A549 (cell line): ENCODE measurements around the gene BAHD1. TPM values are rescaled to one million over a fixed set of nuclear protein-coding genes. Genes with fewer than 3 reads are reported as not detected.

ENCODE experiments used
- ATAC-seq, 2 experiments: fragments of 200-7000 bp in 1 of 2; fragments of >200 bp in 1 of 2; cut with Nextera tagmentation in 1 of 2; cut with Tn5 transposase in 1 of 2; 3 replicates each; pipeline versions ENCODE4 v1.8.0 to v1.9.1; 2018 to 2020; ENCODE audit warnings: mild to moderate bottlenecking in 1 of 2, moderate library complexity in 1 of 2
- CTCF ChIA-PET: fragments of 300-600 bp; sonication (Branson Sonifier 250); formaldehyde crosslinking; extraction: SDS; loops from one replicate; lab custom pipeline; 2021; ENCODE audit warnings: antibody characterized with exemption, inconsistent platforms; lab: Yijun Ruan, JAX
- POLR2A ChIA-PET: fragments of 350-600 bp; formaldehyde crosslinking; extraction: SDS; loops from one replicate; lab custom pipeline; 2021; ENCODE audit warnings: antibody characterized with exemption, inconsistent platforms; lab: Yijun Ruan, JAX
- DNase-seq, 2 experiments: peaks; one replicate each; pipeline versions ENCODE4 v3.0.0 to v3.0.0-alpha.2; 2011 to 2016; ENCODE audit warnings: low read depth in 1 of 2, low spot score in 1 of 2
- FAIRE-seq: peaks from 2 replicates; lab custom pipeline; 2011; peaks lifted over from hg19 to GRCh38; lab: Jason Lieb, UNC
- H3K27ac ChIP-seq, 2 experiments: fragments of >200 bp; sonication (Bioruptor Twin); formaldehyde crosslinking; 3 replicates each; pipeline ENCODE4 v1.5.1; 2016 to 2017
- H3K4me1 ChIP-seq: fragments of >200 bp; sonication (Bioruptor Twin); formaldehyde crosslinking; 3 replicates; pipeline ENCODE4 v1.6.1; 2016
- H3K4me2 ChIP-seq: fragments of >200 bp; sonication (Bioruptor Twin); formaldehyde crosslinking; 3 replicates; pipeline ENCODE4 v1.6.1; 2016
- H3K4me3 ChIP-seq: fragments of >200 bp; sonication (Bioruptor Twin); formaldehyde crosslinking; 3 replicates; pipeline ENCODE4 v1.5.1; 2016
- H3K9me3 ChIP-seq: fragments of >200 bp; sonication (Bioruptor Twin); formaldehyde crosslinking; 3 replicates; pipeline ENCODE4 v1.6.1; 2016
- ATOH8 ChIP-seq: fragments of 250-450 bp; sonication (Bioruptor Pico); IDR thresholded peaks from 2 replicates; pipeline ENCODE4 v1.5.0; 2020; ENCODE audit warnings: low read depth, mild to moderate bottlenecking, moderate library complexity
- CBX8 ChIP-seq: fragments of 200-600 bp; sonication (generic); IDR thresholded peaks from 2 replicates; pipeline ENCODE4 v1.6.1; 2016
- CEBPB ChIP-seq, 2 experiments: fragments of >200 bp in 1 of 2; sonication (Bioruptor Twin) in 1 of 2; formaldehyde crosslinking in 1 of 2; IDR thresholded peaks; 2 replicates each; pipeline ENCODE4 v1.6.1; 2012 to 2016
- CHD2 ChIP-seq: fragments of 150-350 bp; IDR thresholded peaks from 2 replicates; pipeline ENCODE4 v1.6.1; 2014; ENCODE audit warnings: low read length; ENCODE audit not compliant: partially characterized antibody
- EHMT2 ChIP-seq: fragments of 200-600 bp; sonication (generic); IDR thresholded peaks from 2 replicates; pipeline ENCODE4 v1.6.1; 2016; ENCODE audit warnings: antibody characterized with exemption, low read depth, mild to moderate bottlenecking, moderate library complexity
- FOSB ChIP-seq: fragments of 250-450 bp; sonication (Bioruptor Pico); IDR thresholded peaks from 2 replicates; pipeline ENCODE4 v1.5.0; 2020; ENCODE audit warnings: mild to moderate bottlenecking, moderate library complexity
- FOSL2 ChIP-seq, 2 experiments: fragments of 450-650 bp in 1 of 2; fragments of >200 bp in 1 of 2; sonication (Bioruptor Twin) in 1 of 2; formaldehyde crosslinking; IDR thresholded peaks; 2 replicates each; pipeline versions ENCODE4 v1.5.0 to v1.6.1; 2016 to 2020; ENCODE audit warnings: mild to moderate bottlenecking in 1 of 2, moderate library complexity in 1 of 2
- HDAC2 ChIP-seq: fragments of 200-600 bp; sonication (generic); IDR thresholded peaks from 2 replicates; pipeline ENCODE4 v1.6.1; 2016
- HOXB13 ChIP-seq: fragments of 250-450 bp; sonication (Bioruptor Pico); IDR thresholded peaks from 2 replicates; pipeline ENCODE4 v1.5.0; 2020; ENCODE audit warnings: low read depth, mild to moderate bottlenecking, moderate library complexity
- HOXB5 ChIP-seq: fragments of 250-450 bp; sonication (Bioruptor Pico); IDR thresholded peaks from 2 replicates; pipeline ENCODE4 v1.5.0; 2020; ENCODE audit warnings: mild to moderate bottlenecking, moderate library complexity
- KDM1A ChIP-seq: fragments of 200-600 bp; sonication (generic); IDR thresholded peaks from 2 replicates; pipeline ENCODE4 v1.6.1; 2016; ENCODE audit warnings: low read depth, mild to moderate bottlenecking
- KDM5A ChIP-seq: fragments of 200-600 bp; sonication (generic); IDR thresholded peaks from 2 replicates; pipeline ENCODE4 v1.6.1; 2016; ENCODE audit warnings: antibody characterized with exemption, mild to moderate bottlenecking
- MYC ChIP-seq: IDR thresholded peaks from 2 replicates; pipeline ENCODE4 v1.6.1; 2012; ENCODE audit warnings: mild to moderate bottlenecking, inconsistent platforms, low read length, improper control_type of control experiment, borderline replicate concordance
- NPAS2 ChIP-seq: fragments of 250-450 bp; sonication (Bioruptor Pico); IDR thresholded peaks from 2 replicates; pipeline ENCODE4 v1.8.0; 2022; ENCODE audit warnings: mild to moderate bottlenecking, moderate library complexity, borderline replicate concordance
- RAD21 ChIP-seq, 2 experiments: fragments of >200 bp in 1 of 2; sonication (Bioruptor Twin) in 1 of 2; formaldehyde crosslinking in 1 of 2; IDR thresholded peaks in 1 of 2; conservative IDR thresholded peaks in 1 of 2; 2 replicates in 1 of 2; 3 replicates in 1 of 2; pipeline ENCODE4 v1.6.1; 2012 to 2018; ENCODE audit warnings: inconsistent platforms in 1 of 2
- RFX5 ChIP-seq: fragments of 450-650 bp; IDR thresholded peaks from 2 replicates; pipeline ENCODE4 v1.7.1; 2014; ENCODE audit warnings: antibody characterized with exemption, mild to moderate bottlenecking, moderate library complexity
- RNF2 ChIP-seq: fragments of 200-600 bp; sonication (generic); IDR thresholded peaks from 2 replicates; pipeline ENCODE4 v1.6.1; 2016; ENCODE audit warnings: low read depth, mild to moderate bottlenecking, antibody characterized with exemption, moderate library complexity, borderline replicate concordance
- SMC3 ChIP-seq: fragments of >200 bp; sonication (Bioruptor Twin); formaldehyde crosslinking; IDR thresholded peaks from 3 replicates; pipeline ENCODE4 v1.6.1; 2018; ENCODE audit warnings: inconsistent platforms
- TFCP2L1 ChIP-seq: fragments of 250-450 bp; sonication (Bioruptor Pico); IDR thresholded peaks from 2 replicates; pipeline ENCODE4 v1.5.0; 2021; ENCODE audit warnings: mild to moderate bottlenecking
- ZFP36 ChIP-seq: fragments of 450-650 bp; IDR thresholded peaks from 2 replicates; pipeline ENCODE4 v1.6.1; 2014; ENCODE audit warnings: borderline replicate concordance; ENCODE audit not compliant: partially characterized antibody
- WGBS: methylation state at CpG from one replicate; pipeline ENCODE4 v1.1.6; 2017; ENCODE audit errors: missing lambda C conversion rate; 5-methylcytosine and 5-hydroxymethylcytosine counted together
- polyA plus RNA-seq, 4 experiments: library from polyadenylated mRNA; depleted of rRNA in 3 of 4; stranded (reverse); fragments of >200 nt; fragmentation: RNase III in 1 of 4; extraction: RNeasy Plus Mini Kit Qiagen cat#74134 plus additional on column Dnase treatment in 1 of 4; gene quantifications; 2 replicates in 3 of 4; 3 replicates in 1 of 4; pipeline ENCODE4 v1.2.3, GENCODE V29; 2011 to 2017
- TF ChIP-seq, protein P1 (sequence below): IDR thresholded peaks from 2 replicates; pipeline ENCODE4 v1.6.1; 2012; ENCODE audit warnings: low read depth, borderline replicate concordance
- TF ChIP-seq, protein P2 (sequence below): IDR thresholded peaks from 2 replicates; pipeline ENCODE4 v1.6.1; 2012
- TF ChIP-seq, protein P3 (sequence below): fragments of >200 bp; sonication (Bioruptor Twin); formaldehyde crosslinking; IDR thresholded peaks from 3 replicates; pipeline ENCODE4 v1.5.1; 2016
- TF ChIP-seq, protein P4 (sequence below): fragments of >200 bp; sonication (Bioruptor Twin); formaldehyde crosslinking; IDR thresholded peaks from 3 replicates; pipeline ENCODE4 v1.6.1; 2016
- TF ChIP-seq, protein P5 (sequence below): fragments of 450-650 bp; IDR thresholded peaks from 2 replicates; pipeline ENCODE4 v1.6.1; 2014; ENCODE audit warnings: antibody characterized with exemption

BAHD1 gene
- polyA plus RNA-seq, 2 of the 4 experiments (the other 2 are of a cell fraction): 2.3 to 11.1 TPM

DNA sequence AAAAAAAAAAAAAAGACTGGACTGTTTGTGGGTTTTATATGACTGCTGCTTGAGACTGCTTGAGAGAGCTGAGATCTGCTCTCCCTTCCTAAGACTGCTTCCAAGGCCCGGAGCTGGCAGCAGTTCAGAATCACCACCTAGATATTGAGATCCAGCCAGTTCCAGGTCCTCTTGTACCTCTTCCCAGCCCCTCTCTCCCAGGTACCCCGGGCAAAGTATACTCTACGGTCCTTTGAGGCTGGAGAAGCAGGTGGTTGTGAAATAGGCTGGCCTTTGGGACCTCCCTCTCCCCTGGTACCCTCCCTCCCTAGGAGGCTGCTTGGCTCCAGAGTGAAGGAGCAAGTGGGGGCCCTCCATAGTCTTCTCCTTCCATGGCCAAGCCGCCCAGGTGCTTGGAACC, 12.6 kb upstream of the BAHD1 start:
- POLR2A ChIA-PET: no interaction called here
- FAIRE-seq: no peak
- H3K4me1 ChIP-seq: no peaks in the 10 kb centered on the region; the same call in 2 of the 3 replicates
- no peak overlapping the region for H3K4me2 ChIP-seq
- no peaks in the 10 kb centered on the region for H3K9me3 ChIP-seq
- ATAC-seq: no peak
- no peak for DNase-seq
- TF ChIP-seq KDM5A (no peak), SMC3 (no peak), HOXB5 (no peak), FOSB (CRISPR knock-in tag) (no peak), CHD2 (no peak), CBX8 (no peak)
- TF ChIP-seq, protein P1, sequence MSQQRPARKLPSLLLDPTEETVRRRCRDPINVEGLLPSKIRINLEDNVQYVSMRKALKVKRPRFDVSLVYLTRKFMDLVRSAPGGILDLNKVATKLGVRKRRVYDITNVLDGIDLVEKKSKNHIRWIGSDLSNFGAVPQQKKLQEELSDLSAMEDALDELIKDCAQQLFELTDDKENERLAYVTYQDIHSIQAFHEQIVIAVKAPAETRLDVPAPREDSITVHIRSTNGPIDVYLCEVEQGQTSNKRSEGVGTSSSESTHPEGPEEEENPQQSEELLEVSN: no peak
- CTCF ChIA-PET: interaction anchor here (1.0 to 1.2 kb wide), 3 partner anchors 17 to 154 kb away, joined by 3 read pairs; no protein-coding TSS in a partner anchor
- 73% methylated on average over 4 of the region's 4 CpGs for WGBS
- no peak overlapping the region for H3K4me3 ChIP-seq
- H3K27ac ChIP-seq: no peak overlapping the region

- Histone ChIP-seq H3K4me3 (no peak overlapping the region), H3K4me2 (no peak overlapping the region)
- POLR2A ChIA-PET: no interaction called here
- WGBS: 76% methylated on average over 10 of the region's 10 CpGs
- FAIRE-seq (no peak), DNase-seq (no peak)
- TF ChIP-seq, protein P2, sequence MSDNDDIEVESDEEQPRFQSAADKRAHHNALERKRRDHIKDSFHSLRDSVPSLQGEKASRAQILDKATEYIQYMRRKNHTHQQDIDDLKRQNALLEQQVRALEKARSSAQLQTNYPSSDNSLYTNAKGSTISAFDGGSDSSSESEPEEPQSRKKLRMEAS: no peak
- TF ChIP-seq MYC (no peak), RAD21 (conservative IDR thresholded peaks at IDR 0.05 in 1 of 2, IDR thresholded peaks at IDR 0.05 in 1 of 2) (no peak), HDAC2 (no peak), EHMT2 (no peak), RFX5 (no peak), CEBPB (IDR thresholded peaks at IDR 0.05) (no peak), FOSL2 (IDR thresholded peaks at IDR 0.05) (no peak), FOSL2 (CRISPR knock-in tag; IDR thresholded peaks at IDR 0.05) (no peak), KDM1A (no peak), CHD2 (no peak), HOXB13 (CRISPR knock-in tag) (no peak), KDM5A (no peak), RNF2 (no peak), ATOH8 (CRISPR knock-in tag) (no peak), ZFP36 (no peak), TFCP2L1 (CRISPR knock-in tag) (no peak), NPAS2 (CRISPR knock-in tag) (no peak)
- TF ChIP-seq, protein P3, sequence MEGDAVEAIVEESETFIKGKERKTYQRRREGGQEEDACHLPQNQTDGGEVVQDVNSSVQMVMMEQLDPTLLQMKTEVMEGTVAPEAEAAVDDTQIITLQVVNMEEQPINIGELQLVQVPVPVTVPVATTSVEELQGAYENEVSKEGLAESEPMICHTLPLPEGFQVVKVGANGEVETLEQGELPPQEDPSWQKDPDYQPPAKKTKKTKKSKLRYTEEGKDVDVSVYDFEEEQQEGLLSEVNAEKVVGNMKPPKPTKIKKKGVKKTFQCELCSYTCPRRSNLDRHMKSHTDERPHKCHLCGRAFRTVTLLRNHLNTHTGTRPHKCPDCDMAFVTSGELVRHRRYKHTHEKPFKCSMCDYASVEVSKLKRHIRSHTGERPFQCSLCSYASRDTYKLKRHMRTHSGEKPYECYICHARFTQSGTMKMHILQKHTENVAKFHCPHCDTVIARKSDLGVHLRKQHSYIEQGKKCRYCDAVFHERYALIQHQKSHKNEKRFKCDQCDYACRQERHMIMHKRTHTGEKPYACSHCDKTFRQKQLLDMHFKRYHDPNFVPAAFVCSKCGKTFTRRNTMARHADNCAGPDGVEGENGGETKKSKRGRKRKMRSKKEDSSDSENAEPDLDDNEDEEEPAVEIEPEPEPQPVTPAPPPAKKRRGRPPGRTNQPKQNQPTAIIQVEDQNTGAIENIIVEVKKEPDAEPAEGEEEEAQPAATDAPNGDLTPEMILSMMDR: no peak
- TF ChIP-seq, protein P4, sequence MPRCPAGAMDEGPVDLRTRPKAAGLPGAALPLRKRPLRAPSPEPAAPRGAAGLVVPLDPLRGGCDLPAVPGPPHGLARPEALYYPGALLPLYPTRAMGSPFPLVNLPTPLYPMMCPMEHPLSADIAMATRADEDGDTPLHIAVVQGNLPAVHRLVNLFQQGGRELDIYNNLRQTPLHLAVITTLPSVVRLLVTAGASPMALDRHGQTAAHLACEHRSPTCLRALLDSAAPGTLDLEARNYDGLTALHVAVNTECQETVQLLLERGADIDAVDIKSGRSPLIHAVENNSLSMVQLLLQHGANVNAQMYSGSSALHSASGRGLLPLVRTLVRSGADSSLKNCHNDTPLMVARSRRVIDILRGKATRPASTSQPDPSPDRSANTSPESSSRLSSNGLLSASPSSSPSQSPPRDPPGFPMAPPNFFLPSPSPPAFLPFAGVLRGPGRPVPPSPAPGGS: no peak
- TF ChIP-seq, protein P5, sequence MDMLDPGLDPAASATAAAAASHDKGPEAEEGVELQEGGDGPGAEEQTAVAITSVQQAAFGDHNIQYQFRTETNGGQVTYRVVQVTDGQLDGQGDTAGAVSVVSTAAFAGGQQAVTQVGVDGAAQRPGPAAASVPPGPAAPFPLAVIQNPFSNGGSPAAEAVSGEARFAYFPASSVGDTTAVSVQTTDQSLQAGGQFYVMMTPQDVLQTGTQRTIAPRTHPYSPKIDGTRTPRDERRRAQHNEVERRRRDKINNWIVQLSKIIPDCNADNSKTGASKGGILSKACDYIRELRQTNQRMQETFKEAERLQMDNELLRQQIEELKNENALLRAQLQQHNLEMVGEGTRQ: no peak
- TF ChIP-seq, all 56 proteins: peak for 0
- H3K27ac ChIP-seq: no peak overlapping the region
- CTCF ChIA-PET: interaction anchor here (0.6 to 1.2 kb wide), 6 partner anchors 16 to 744 kb away, joined by 3 read pairs; partner anchors contain the start of gene ANKRD63
- ATAC-seq: no peak
- no peaks in the 10 kb centered on the region; the same call in 2 of the 3 replicates for H3K4me1 ChIP-seq
- H3K9me3 ChIP-seq: no peaks in the 10 kb centered on the region
These were observed 11.6 kb upstream of the BAHD1 start for GRCh38 chr15:40429068-40429710.
